H9 (cell line): ENCODE measurements around the gene IL1RAPL1. TPM values are rescaled to one million over a fixed set of nuclear protein-coding genes. Genes with fewer than 3 reads are reported as not detected.

Experiments
- DNase-seq: peaks from one replicate; pipeline ENCODE4 v3.0.0-alpha.2; 2017
- H2AFZ ChIP-seq: one replicate; pipeline ENCODE4 v1.6.1; 2013; ENCODE audit warnings: mild to moderate bottlenecking, low read length, control low read depth, moderate library complexity
- H2AK5ac ChIP-seq: 2 replicates; pipeline ENCODE4 v1.6.1; 2013; ENCODE audit warnings: low read length, control low read depth, mixed read lengths; ENCODE audit not compliant: insufficient read length
- H2BK120ac ChIP-seq: one replicate; pipeline ENCODE4 v1.6.1; 2013; ENCODE audit warnings: low read depth, mild to moderate bottlenecking, low read length, control low read depth, inconsistent platforms; ENCODE audit not compliant: poor library complexity, severe bottlenecking
- H2BK12ac ChIP-seq: 2 replicates; pipeline ENCODE4 v1.6.1; 2013; ENCODE audit warnings: low read length, control low read depth, mixed read lengths, low read depth; ENCODE audit not compliant: insufficient read length
- H2BK15ac ChIP-seq: 2 replicates; pipeline ENCODE4 v1.6.1; 2013; ENCODE audit warnings: low read depth, low read length, control low read depth
- H2BK20ac ChIP-seq: one replicate; pipeline ENCODE4 v1.6.1; 2013; ENCODE audit warnings: low read depth, mild to moderate bottlenecking, low read length, control low read depth, inconsistent platforms; ENCODE audit not compliant: poor library complexity, severe bottlenecking
- H2BK5ac ChIP-seq: 2 replicates; pipeline ENCODE4 v1.6.1; 2013; ENCODE audit warnings: low read length, control low read depth, mixed read lengths; ENCODE audit not compliant: insufficient read length
- H3K14ac ChIP-seq: 2 replicates; pipeline ENCODE4 v1.6.1; 2013; ENCODE audit warnings: low read length, control low read depth; ENCODE audit not compliant: insufficient read depth
- H3K18ac ChIP-seq: 2 replicates; pipeline ENCODE4 v1.6.1; 2013; ENCODE audit warnings: low read depth, mild to moderate bottlenecking, mixed read lengths, low read length, control low read depth; ENCODE audit not compliant: insufficient read length
- H3K23ac ChIP-seq: 2 replicates; pipeline ENCODE4 v1.6.1; 2013; ENCODE audit warnings: low read length, control low read depth, mixed read lengths, low read depth; ENCODE audit not compliant: insufficient read length
- H3K23me2 ChIP-seq: 2 replicates; pipeline ENCODE4 v1.6.1; 2013; ENCODE audit warnings: low read depth, mild to moderate bottlenecking, mixed read lengths, low read length, control low read depth; ENCODE audit not compliant: insufficient read length, poor library complexity, severe bottlenecking
- H3K27ac ChIP-seq: 2 replicates; pipeline ENCODE4 v1.5.1; 2013; ENCODE audit warnings: low read length, control low read depth, mixed read lengths, low read depth; ENCODE audit not compliant: insufficient read length
- H3K27me3 ChIP-seq: 2 replicates; pipeline ENCODE4 v1.6.1; 2013; ENCODE audit warnings: low read length, control low read depth, inconsistent platforms; ENCODE audit not compliant: insufficient read depth
- H3K4ac ChIP-seq: 2 replicates; pipeline ENCODE4 v1.6.1; 2013; ENCODE audit warnings: low read depth, mild to moderate bottlenecking, control low read depth, inconsistent platforms, low read length, moderate library complexity
- H3K4me1 ChIP-seq: 2 replicates; pipeline ENCODE4 v1.6.1; 2013; ENCODE audit warnings: low read length, control low read depth, inconsistent platforms; ENCODE audit not compliant: insufficient read depth
- H3K4me2 ChIP-seq: 2 replicates; pipeline ENCODE4 v1.6.1; 2013; ENCODE audit warnings: low read length, control low read depth, mixed read lengths; ENCODE audit not compliant: insufficient read length, insufficient read depth
- H3K56ac ChIP-seq: 2 replicates; pipeline ENCODE4 v1.6.1; 2013; ENCODE audit warnings: low read depth, mild to moderate bottlenecking, mixed read lengths, low read length, control low read depth; ENCODE audit not compliant: insufficient read length
- H3K79me1 ChIP-seq: 2 replicates; pipeline ENCODE4 v1.6.1; 2013; ENCODE audit warnings: low read depth, mild to moderate bottlenecking, moderate library complexity, low read length, control low read depth, inconsistent platforms; ENCODE audit not compliant: insufficient read depth, poor library complexity, severe bottlenecking
- H3K79me2 ChIP-seq: 2 replicates; pipeline ENCODE4 v1.6.1; 2013; ENCODE audit warnings: low read length, control low read depth, inconsistent platforms; ENCODE audit not compliant: insufficient read depth
- H3K9ac ChIP-seq: 2 replicates; pipeline ENCODE4 v1.6.1; 2013; ENCODE audit warnings: low read length, control low read depth, mixed read lengths; ENCODE audit not compliant: insufficient read length; ENCODE audit errors: extremely low read depth
- H3K9me3 ChIP-seq: one replicate; pipeline ENCODE4 v1.6.1; 2013; ENCODE audit warnings: low read depth, low read length, inconsistent platforms; ENCODE audit not compliant: control insufficient read depth
- H3T11ph ChIP-seq: one replicate; pipeline ENCODE4 v1.6.1; 2013; ENCODE audit warnings: mild to moderate bottlenecking, low read length, control low read depth, inconsistent platforms
- H4K20me1 ChIP-seq: one replicate; pipeline ENCODE4 v1.6.1; 2013; ENCODE audit not compliant: control insufficient read depth, insufficient read length, insufficient read depth
- H4K5ac ChIP-seq: 2 replicates; pipeline ENCODE4 v1.6.1; 2013; ENCODE audit warnings: low read depth, mild to moderate bottlenecking, mixed read lengths, low read length, control low read depth; ENCODE audit not compliant: insufficient read length
- H4K8ac ChIP-seq: replicated peaks from 2 replicates; pipeline ENCODE4 v1.6.1; 2013; ENCODE audit warnings: low read length, control low read depth, mixed read lengths, low read depth; ENCODE audit not compliant: insufficient read length
- H4K91ac ChIP-seq: 2 replicates; pipeline ENCODE4 v1.6.1; 2013; ENCODE audit warnings: low read depth, mild to moderate bottlenecking, moderate library complexity, mixed read lengths, low read length, control low read depth; ENCODE audit not compliant: insufficient read length
- H3K27ac Mint-ChIP-seq, 3 experiments: 2 replicates in 2 of 3; 3 replicates in 1 of 3; pipeline ENCODE4 v1.8.0; 2020 to 2021; ENCODE audit warnings: mixed read lengths in 3 of 3, mild to moderate bottlenecking in 1 of 3, moderate library complexity in 1 of 3
- H3K27me3 Mint-ChIP-seq: 2 replicates; pipeline ENCODE4 v1.8.0; 2021; ENCODE audit warnings: low read depth, mild to moderate bottlenecking, moderate library complexity, mixed read lengths
- H3K36me3 Mint-ChIP-seq, 3 experiments: 2 replicates in 2 of 3; 3 replicates in 1 of 3; pipeline ENCODE4 v1.8.0; 2020 to 2021; ENCODE audit warnings: low read depth in 3 of 3, mixed read lengths in 3 of 3; ENCODE audit not compliant: insufficient read depth in 1 of 3
- H3K4me1 Mint-ChIP-seq, 2 experiments: 2 replicates each; pipeline ENCODE4 v1.8.0; 2020; ENCODE audit warnings: mixed read lengths in 2 of 2
- H3K4me3 Mint-ChIP-seq, 2 experiments: 2 replicates in 1 of 2; 3 replicates in 1 of 2; pipeline ENCODE4 v1.8.0; 2020 to 2021; ENCODE audit warnings: mild to moderate bottlenecking in 2 of 2, mixed read lengths in 2 of 2, moderate library complexity in 1 of 2
- H3K9me3 Mint-ChIP-seq, 2 experiments: 2 replicates in 1 of 2; 3 replicates in 1 of 2; pipeline ENCODE4 v1.8.0; 2020; ENCODE audit warnings: mild to moderate bottlenecking in 2 of 2, mixed read lengths in 2 of 2, moderate library complexity in 1 of 2
- CTCF ChIP-seq: fragments of 200-600 bp; sonication (generic); conservative IDR thresholded peaks from 3 replicates; pipeline ENCODE4 v1.8.0; 2021; ENCODE audit warnings: antibody characterized with exemption, mild to moderate bottlenecking
- WGBS: extraction: QIAGEN DNeasy Blood & Tissue Kit; methylation state at CpG from one replicate; pipeline ENCODE4 v1.1.7; 2013; ENCODE audit warnings: missing lambda C conversion rate, low lambda C conversion rate, mixed read lengths; ENCODE audit not compliant: insufficient read length; ENCODE audit errors: extremely low coverage; 5-methylcytosine and 5-hydroxymethylcytosine counted together
- total RNA-seq: library from RNA; stranded (reverse); gene quantifications from 2 replicates; pipeline ENCODE4 v1.2.1, GENCODE V29; 2021

The IL1RAPL1 gene
- total RNA-seq, 1 experiment from 2014 or later: 0.31 TPM

- Histone ChIP-seq H3K27me3 (no peaks in the 10 kb centered on the region; the same call in 1 of the 2 replicates), H2BK5ac (no peak overlapping the region), H3K4ac (no peak overlapping the region), H3T11ph (no peak overlapping the region), H4K20me1 (no peaks in the 10 kb centered on the region), H3K79me1 (no peaks in the 10 kb centered on the region), H2BK120ac (no peak overlapping the region), H3K14ac (no peak overlapping the region), H2BK12ac (no peak overlapping the region), H2BK20ac (no peak overlapping the region), H3K9me3 (no peaks in the 10 kb centered on the region), H2AFZ (no peak overlapping the region), H3K9ac (no peak overlapping the region), H3K4me1 (no peaks in the 10 kb centered on the region), H4K5ac (no peak overlapping the region), H2BK15ac (no peak overlapping the region), H4K8ac (no peak overlapping the region), H3K56ac (no peak overlapping the region), H3K4me2 (no peak overlapping the region), H3K79me2 (no peaks in the 10 kb centered on the region), H4K91ac (no peak overlapping the region), H3K23me2 (no peaks in the 10 kb centered on the region), H3K27ac (no peak overlapping the region), H3K23ac (no peak overlapping the region), H3K18ac (no peak overlapping the region), H2AK5ac (no peak overlapping the region)
- peaks cover 0 to 3% (median 0%) of the 10 kb centered on the region in 3 experiments; a peak in 1 of 7 replicates for H3K36me3 Mint-ChIP-seq
- no peak for TF ChIP-seq CTCF
- H3K4me1 Mint-ChIP-seq: no peaks in the 10 kb centered on the region
- no peaks in the 10 kb centered on the region for H3K27me3 Mint-ChIP-seq
- H3K27ac Mint-ChIP-seq: no peak overlapping the region
- peaks cover 0 to 45% of the 10 kb centered on the region in 2 experiments; a peak in 3 of 5 replicates for H3K9me3 Mint-ChIP-seq
- no peak overlapping the region for H3K4me3 Mint-ChIP-seq
- no peak for DNase-seq
- WGBS: no CpG with 5 or more reads among the region's 2 CpGs
Measured at GRCh38 chrX:29581223-29581622, 994.0 kb downstream of the IL1RAPL1 start.
